ENCODE data around the gene AQP1. TPM values are rescaled to one million over a fixed set of nuclear protein-coding genes. Genes with fewer than 3 reads are reported as not detected.

The AQP1 gene
- polyA plus RNA-seq, 1 donor from 2014 or later, result 3.2 TPM

GRCh38 chr7:30866939-30867338 is 44.7 kb upstream of the AQP1 start:
- no peaks in the 10 kb centered on the region for H3F3A ChIP-seq (ENCODE audit: insufficient read depth, low read length, poor library complexity, severe bottlenecking)
- H4K20me1 ChIP-seq (ENCODE audit: insufficient read depth), result no peaks in the 10 kb centered on the region
- TF ChIP-seq CTCF (IDR thresholded peaks at IDR 0.05; ENCODE audit: poor library complexity, severe bottlenecking), result no peak
- TF ChIP-seq EZH2 (IDR thresholded peaks at IDR 0.05; ENCODE audit: borderline replicate concordance, insufficient read depth, low read length, poor library complexity, severe bottlenecking), result no peak
- TF ChIP-seq TAF1 (IDR thresholded peaks at IDR 0.05; ENCODE audit: low read depth), result no peak
- no peak for TF ChIP-seq MXI1 (conservative IDR thresholded peaks at IDR 0.05; ENCODE audit: poor library complexity, severe bottlenecking)
- TF ChIP-seq, protein P1, sequence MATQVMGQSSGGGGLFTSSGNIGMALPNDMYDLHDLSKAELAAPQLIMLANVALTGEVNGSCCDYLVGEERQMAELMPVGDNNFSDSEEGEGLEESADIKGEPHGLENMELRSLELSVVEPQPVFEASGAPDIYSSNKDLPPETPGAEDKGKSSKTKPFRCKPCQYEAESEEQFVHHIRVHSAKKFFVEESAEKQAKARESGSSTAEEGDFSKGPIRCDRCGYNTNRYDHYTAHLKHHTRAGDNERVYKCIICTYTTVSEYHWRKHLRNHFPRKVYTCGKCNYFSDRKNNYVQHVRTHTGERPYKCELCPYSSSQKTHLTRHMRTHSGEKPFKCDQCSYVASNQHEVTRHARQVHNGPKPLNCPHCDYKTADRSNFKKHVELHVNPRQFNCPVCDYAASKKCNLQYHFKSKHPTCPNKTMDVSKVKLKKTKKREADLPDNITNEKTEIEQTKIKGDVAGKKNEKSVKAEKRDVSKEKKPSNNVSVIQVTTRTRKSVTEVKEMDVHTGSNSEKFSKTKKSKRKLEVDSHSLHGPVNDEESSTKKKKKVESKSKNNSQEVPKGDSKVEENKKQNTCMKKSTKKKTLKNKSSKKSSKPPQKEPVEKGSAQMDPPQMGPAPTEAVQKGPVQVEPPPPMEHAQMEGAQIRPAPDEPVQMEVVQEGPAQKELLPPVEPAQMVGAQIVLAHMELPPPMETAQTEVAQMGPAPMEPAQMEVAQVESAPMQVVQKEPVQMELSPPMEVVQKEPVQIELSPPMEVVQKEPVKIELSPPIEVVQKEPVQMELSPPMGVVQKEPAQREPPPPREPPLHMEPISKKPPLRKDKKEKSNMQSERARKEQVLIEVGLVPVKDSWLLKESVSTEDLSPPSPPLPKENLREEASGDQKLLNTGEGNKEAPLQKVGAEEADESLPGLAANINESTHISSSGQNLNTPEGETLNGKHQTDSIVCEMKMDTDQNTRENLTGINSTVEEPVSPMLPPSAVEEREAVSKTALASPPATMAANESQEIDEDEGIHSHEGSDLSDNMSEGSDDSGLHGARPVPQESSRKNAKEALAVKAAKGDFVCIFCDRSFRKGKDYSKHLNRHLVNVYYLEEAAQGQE (IDR thresholded peaks at IDR 0.05; ENCODE audit: borderline replicate concordance), result no peak
- no peak for TF ChIP-seq EP300 (conservative IDR thresholded peaks at IDR 0.05; ENCODE audit: poor library complexity, severe bottlenecking)
- no peak for TF ChIP-seq POLR2AphosphoS5 (IDR thresholded peaks at IDR 0.05)
- no peak overlapping the region for H2AFZ ChIP-seq (ENCODE audit: low read depth, low read length)
- no peaks in the 10 kb centered on the region for H3K9me3 ChIP-seq (ENCODE audit: low read length)
- no peak overlapping the region for H3K27ac ChIP-seq (ENCODE audit: low read length)
- no peaks in the 10 kb centered on the region for H3K9me2 ChIP-seq (ENCODE audit: insufficient read depth, low read length)
- no peaks in the 10 kb centered on the region for H3K27me3 ChIP-seq (ENCODE audit: insufficient read depth, low read depth, low read length)
- H3K36me3 ChIP-seq (ENCODE audit: insufficient read depth, low read length), result no peaks in the 10 kb centered on the region
- H3K79me2 ChIP-seq (replicated peaks; ENCODE audit: insufficient read depth, low read length), result no peaks in the 10 kb centered on the region
- no peak overlapping the region for H3K9ac ChIP-seq (ENCODE audit: low read length)
- H3K4me2 ChIP-seq (ENCODE audit: low read length), result no peak overlapping the region
- H3K4me3 ChIP-seq (ENCODE audit: low read length), result no peak overlapping the region

GRCh38 chr7:30867483-30867882 is 44.2 kb upstream of the AQP1 start:
- Histone ChIP-seq H3K36me3 (ENCODE audit: insufficient read depth, low read length) (no peaks in the 10 kb centered on the region), H3F3A (ENCODE audit: insufficient read depth, low read length, poor library complexity, severe bottlenecking) (no peaks in the 10 kb centered on the region), H4K20me1 (ENCODE audit: insufficient read depth) (no peaks in the 10 kb centered on the region), H3K9me2 (ENCODE audit: insufficient read depth, low read length) (no peaks in the 10 kb centered on the region), H3K9me3 (ENCODE audit: low read length) (no peaks in the 10 kb centered on the region), H3K27ac (ENCODE audit: low read length) (no peak overlapping the region), H3K79me2 (replicated peaks; ENCODE audit: insufficient read depth, low read length) (no peaks in the 10 kb centered on the region), H2AFZ (ENCODE audit: low read depth, low read length) (no peak overlapping the region), H3K4me2 (ENCODE audit: low read length) (no peak overlapping the region), H3K4me3 (ENCODE audit: low read length) (no peak overlapping the region), H3K27me3 (ENCODE audit: insufficient read depth, low read depth, low read length) (no peaks in the 10 kb centered on the region), H3K9ac (ENCODE audit: low read length) (no peak overlapping the region)
- TF ChIP-seq CTCF (IDR thresholded peaks at IDR 0.05; ENCODE audit: poor library complexity, severe bottlenecking) (no peak), MXI1 (conservative IDR thresholded peaks at IDR 0.05; ENCODE audit: poor library complexity, severe bottlenecking) (no peak)
